ENCODE results near the gene KIF5C.

DNA sequence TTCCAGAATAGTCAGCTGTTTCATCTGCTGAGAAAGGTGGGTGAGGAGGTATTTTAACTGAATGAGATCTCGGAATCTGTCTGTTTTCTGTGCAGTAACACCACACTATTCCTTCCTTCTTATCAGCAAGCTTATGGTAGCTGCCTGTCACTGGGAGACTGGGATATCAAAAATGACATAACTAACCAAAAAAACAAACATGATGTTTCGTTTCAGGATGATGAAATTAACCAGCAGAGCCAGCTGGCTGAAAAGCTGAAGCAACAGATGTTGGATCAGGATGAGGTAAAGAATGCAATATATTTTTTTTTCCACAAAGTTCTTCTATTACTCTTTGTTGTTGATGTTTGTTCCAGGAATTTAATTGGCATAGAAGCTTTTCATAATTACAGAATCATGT is 103.7 kb downstream of the KIF5C start:
- TF ChIP-seq, protein P1, sequence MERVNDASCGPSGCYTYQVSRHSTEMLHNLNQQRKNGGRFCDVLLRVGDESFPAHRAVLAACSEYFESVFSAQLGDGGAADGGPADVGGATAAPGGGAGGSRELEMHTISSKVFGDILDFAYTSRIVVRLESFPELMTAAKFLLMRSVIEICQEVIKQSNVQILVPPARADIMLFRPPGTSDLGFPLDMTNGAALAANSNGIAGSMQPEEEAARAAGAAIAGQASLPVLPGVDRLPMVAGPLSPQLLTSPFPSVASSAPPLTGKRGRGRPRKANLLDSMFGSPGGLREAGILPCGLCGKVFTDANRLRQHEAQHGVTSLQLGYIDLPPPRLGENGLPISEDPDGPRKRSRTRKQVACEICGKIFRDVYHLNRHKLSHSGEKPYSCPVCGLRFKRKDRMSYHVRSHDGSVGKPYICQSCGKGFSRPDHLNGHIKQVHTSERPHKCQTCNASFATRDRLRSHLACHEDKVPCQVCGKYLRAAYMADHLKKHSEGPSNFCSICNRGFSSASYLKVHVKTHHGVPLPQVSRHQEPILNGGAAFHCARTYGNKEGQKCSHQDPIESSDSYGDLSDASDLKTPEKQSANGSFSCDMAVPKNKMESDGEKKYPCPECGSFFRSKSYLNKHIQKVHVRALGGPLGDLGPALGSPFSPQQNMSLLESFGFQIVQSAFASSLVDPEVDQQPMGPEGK (CRISPR knock-in tag; IDR thresholded peaks at IDR 0.05; ENCODE audit: borderline replicate concordance), result no peak
- TF ChIP-seq, protein P2, sequence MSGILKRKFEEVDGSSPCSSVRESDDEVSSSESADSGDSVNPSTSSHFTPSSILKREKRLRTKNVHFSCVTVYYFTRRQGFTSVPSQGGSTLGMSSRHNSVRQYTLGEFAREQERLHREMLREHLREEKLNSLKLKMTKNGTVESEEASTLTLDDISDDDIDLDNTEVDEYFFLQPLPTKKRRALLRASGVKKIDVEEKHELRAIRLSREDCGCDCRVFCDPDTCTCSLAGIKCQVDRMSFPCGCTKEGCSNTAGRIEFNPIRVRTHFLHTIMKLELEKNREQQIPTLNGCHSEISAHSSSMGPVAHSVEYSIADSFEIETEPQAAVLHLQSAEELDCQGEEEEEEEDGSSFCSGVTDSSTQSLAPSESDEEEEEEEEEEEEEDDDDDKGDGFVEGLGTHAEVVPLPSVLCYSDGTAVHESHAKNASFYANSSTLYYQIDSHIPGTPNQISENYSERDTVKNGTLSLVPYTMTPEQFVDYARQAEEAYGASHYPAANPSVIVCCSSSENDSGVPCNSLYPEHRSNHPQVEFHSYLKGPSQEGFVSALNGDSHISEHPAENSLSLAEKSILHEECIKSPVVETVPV (CRISPR knock-in tag; IDR thresholded peaks at IDR 0.05), result no peak
- TF ChIP-seq RARB (CRISPR knock-in tag; IDR thresholded peaks at IDR 0.05), result no peak

Measured in SK-N-SH treated with all-trans-retinoic acid at 6 μM for 48 hours (cell line).